ENCODE results near the gene FRMD1. TPM values are rescaled to one million over a fixed set of nuclear protein-coding genes. Genes with fewer than 3 reads are reported as not detected.

The FRMD1 gene
- total and polyA plus RNA-seq, 2 experiments from 2014 or later = 0.07 TPM; not detected in 1

DNA sequence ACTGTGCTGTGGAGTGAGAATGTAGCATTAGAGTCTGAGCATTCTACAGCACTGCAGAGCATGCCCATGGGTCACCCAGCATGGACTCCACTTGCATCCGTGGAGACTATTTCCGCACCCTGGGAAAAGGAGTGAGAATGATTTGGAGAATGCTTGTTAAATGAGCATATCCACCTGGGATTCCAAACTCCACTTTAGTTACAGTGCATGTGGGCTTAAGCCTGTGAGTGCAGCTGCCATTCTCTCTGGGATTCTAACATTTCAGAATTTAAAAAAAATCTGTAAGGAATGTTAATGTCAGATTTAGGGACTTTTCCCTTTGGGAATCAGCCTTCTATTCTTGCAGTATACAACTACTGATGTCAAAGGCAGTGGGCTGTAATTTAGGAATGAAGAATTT lies 48.1 kb downstream of the FRMD1 start:
- TF ChIP-seq EZH2 (IDR thresholded peaks at IDR 0.05; ENCODE audit: borderline replicate concordance) (no peak), EZH2phosphoT487 (IDR thresholded peaks at IDR 0.05; ENCODE audit: low read depth, severe bottlenecking, unreplicated experiment) (no peak)
- TF ChIP-seq, protein P1, sequence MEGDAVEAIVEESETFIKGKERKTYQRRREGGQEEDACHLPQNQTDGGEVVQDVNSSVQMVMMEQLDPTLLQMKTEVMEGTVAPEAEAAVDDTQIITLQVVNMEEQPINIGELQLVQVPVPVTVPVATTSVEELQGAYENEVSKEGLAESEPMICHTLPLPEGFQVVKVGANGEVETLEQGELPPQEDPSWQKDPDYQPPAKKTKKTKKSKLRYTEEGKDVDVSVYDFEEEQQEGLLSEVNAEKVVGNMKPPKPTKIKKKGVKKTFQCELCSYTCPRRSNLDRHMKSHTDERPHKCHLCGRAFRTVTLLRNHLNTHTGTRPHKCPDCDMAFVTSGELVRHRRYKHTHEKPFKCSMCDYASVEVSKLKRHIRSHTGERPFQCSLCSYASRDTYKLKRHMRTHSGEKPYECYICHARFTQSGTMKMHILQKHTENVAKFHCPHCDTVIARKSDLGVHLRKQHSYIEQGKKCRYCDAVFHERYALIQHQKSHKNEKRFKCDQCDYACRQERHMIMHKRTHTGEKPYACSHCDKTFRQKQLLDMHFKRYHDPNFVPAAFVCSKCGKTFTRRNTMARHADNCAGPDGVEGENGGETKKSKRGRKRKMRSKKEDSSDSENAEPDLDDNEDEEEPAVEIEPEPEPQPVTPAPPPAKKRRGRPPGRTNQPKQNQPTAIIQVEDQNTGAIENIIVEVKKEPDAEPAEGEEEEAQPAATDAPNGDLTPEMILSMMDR (IDR thresholded peaks at IDR 0.05; ENCODE audit: poor library complexity) = no peak
- no peak for DNase-seq (ENCODE audit: low spot score)
- no peaks in the 10 kb centered on the region for H3K36me3 ChIP-seq (replicated peaks; ENCODE audit: insufficient read depth, low read depth)
- H3K79me2 ChIP-seq = no peaks in the 10 kb centered on the region
- no peaks in the 10 kb centered on the region for H3K27me3 ChIP-seq
- peak overlapping the region; percentile 42 for H3K27ac ChIP-seq
- 69% methylated on average over 2 of the region's 2 CpGs for WGBS (ENCODE audit: low lambda C conversion rate, missing lambda C conversion rate)
- no peak overlapping the region for H3K4me3 ChIP-seq
- H4K20me1 ChIP-seq (ENCODE audit: insufficient read depth, poor library complexity, severe bottlenecking) = no peaks in the 10 kb centered on the region
- H3K9me3 ChIP-seq (ENCODE audit: low read depth) = no peaks in the 10 kb centered on the region
- H2AFZ ChIP-seq = no peak overlapping the region
- H3K4me1 ChIP-seq (ENCODE audit: insufficient read depth) = peaks cover 15% of the 10 kb centered on the region
- no peaks in the 10 kb centered on the region for H3K9me2 ChIP-seq (replicated peaks; ENCODE audit: insufficient read depth)
- H3K4me2 ChIP-seq = no peak overlapping the region

DNA sequence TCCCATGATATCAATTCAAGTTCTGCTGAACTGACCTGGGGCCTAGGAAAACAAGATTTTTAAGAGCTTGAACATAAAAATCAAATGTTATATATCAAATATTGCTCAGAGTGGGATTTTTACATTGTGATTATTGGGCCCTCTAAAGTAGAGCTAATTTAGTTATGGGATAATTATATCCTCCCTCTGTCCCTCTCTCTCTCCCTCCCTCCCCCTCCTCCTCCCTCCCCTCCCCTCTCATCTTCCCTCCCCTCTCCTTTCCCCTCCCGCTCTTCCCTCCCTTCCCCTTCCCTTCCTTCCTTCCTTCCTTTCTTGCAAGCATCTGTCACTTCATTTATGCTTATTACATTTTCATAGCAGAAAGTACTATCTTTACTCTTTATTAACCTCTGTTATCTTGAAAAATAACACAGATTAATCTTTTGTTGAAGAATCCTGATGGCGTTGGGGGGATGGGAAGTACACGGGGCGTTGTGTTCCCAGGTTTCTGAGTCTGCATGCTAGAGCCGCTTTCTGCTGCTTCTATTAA lies 48.7 kb downstream of the FRMD1 start:
- WGBS (ENCODE audit: low lambda C conversion rate, missing lambda C conversion rate) = 52% methylated on average over 5 of the region's 5 CpGs
- no peaks in the 10 kb centered on the region for H4K20me1 ChIP-seq (ENCODE audit: insufficient read depth, poor library complexity, severe bottlenecking)
- no peaks in the 10 kb centered on the region for H3K79me2 ChIP-seq
- H3K9me2 ChIP-seq (replicated peaks; ENCODE audit: insufficient read depth) = no peaks in the 10 kb centered on the region
- no peak overlapping the region for H2AFZ ChIP-seq
- no peaks in the 10 kb centered on the region for H3K9me3 ChIP-seq (ENCODE audit: low read depth)
- no peak overlapping the region for H3K4me2 ChIP-seq
- H3K36me3 ChIP-seq (replicated peaks; ENCODE audit: insufficient read depth, low read depth) = no peaks in the 10 kb centered on the region
- peak overlapping the region; percentile 42 for H3K27ac ChIP-seq
- DNase-seq (ENCODE audit: low spot score) = no peak
- TF ChIP-seq EZH2phosphoT487 (IDR thresholded peaks at IDR 0.05; ENCODE audit: low read depth, severe bottlenecking, unreplicated experiment) (no peak), EZH2 (IDR thresholded peaks at IDR 0.05; ENCODE audit: borderline replicate concordance) (no peak)
- TF ChIP-seq, protein P1 (IDR thresholded peaks at IDR 0.05; ENCODE audit: poor library complexity) = no peak
- no peaks in the 10 kb centered on the region for H3K27me3 ChIP-seq
- no peak overlapping the region for H3K4me3 ChIP-seq
- H3K4me1 ChIP-seq (ENCODE audit: insufficient read depth) = peaks cover 10% of the 10 kb centered on the region

DNA sequence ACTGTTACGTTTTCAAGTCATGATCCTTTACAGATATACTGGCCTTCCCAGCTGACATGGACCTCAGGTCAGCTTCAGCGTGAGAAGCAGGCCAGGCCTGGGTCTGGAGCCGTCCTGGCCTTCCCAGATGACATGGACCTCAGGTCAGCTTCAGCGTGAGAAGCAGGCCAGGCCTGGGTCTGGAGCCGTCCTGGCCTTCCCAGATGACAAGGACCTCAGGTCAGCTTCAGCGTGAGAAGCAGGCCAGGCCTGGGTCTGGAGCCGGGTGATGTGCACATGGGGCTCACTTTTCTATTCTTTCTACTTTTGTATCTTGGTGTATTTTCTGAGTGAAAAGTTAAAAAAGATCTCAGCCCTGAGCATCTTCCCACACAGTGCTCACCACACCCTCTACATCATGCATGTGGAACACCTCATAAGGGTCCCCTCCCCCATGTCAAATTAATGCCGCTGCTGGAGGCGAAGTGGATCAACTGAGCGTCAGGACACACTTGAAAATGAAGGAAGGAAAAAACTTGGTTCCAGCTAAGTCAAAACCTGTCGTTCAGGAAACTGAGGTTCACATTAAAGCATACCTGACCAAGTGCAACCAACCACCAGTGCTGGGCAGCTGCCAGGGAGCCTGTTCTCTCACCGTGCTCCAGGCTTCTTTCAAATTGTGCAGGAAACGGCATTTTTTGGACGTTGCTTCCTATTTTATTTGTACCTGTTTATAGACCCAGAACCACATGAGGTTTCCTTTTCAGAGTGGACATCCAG lies 49.4 kb downstream of the FRMD1 start:
- Histone ChIP-seq H3K4me2 (no peak overlapping the region), H3K79me2 (no peaks in the 10 kb centered on the region), H3K27me3 (no peaks in the 10 kb centered on the region), H3K9me3 (ENCODE audit: low read depth) (no peaks in the 10 kb centered on the region), H4K20me1 (ENCODE audit: insufficient read depth, poor library complexity, severe bottlenecking) (no peaks in the 10 kb centered on the region), H3K36me3 (replicated peaks; ENCODE audit: insufficient read depth, low read depth) (no peaks in the 10 kb centered on the region), H3K4me3 (no peak overlapping the region), H3K9me2 (replicated peaks; ENCODE audit: insufficient read depth) (no peaks in the 10 kb centered on the region), H3K4me1 (ENCODE audit: insufficient read depth) (peaks cover 15% of the 10 kb centered on the region), H3K27ac (no peak overlapping the region), H2AFZ (no peak overlapping the region)
- TF ChIP-seq EZH2 (IDR thresholded peaks at IDR 0.05; ENCODE audit: borderline replicate concordance) = no peak
- no peak for TF ChIP-seq EZH2phosphoT487 (IDR thresholded peaks at IDR 0.05; ENCODE audit: low read depth, severe bottlenecking, unreplicated experiment)
- TF ChIP-seq, protein P1 (IDR thresholded peaks at IDR 0.05; ENCODE audit: poor library complexity) = no peak
- no peak for DNase-seq (ENCODE audit: low spot score)
- WGBS (ENCODE audit: low lambda C conversion rate, missing lambda C conversion rate) = 81% methylated on average over 14 of the region's 14 CpGs

Measured in hepatocyte (in vitro differentiated cells).